HG02763 (cell line): ENCODE data around the gene USP15.

Source experiments
- ATAC-seq: cut with Tn5 transposase; IDR thresholded peaks from one replicate; pipeline ENCODE4 v1.9.1; 2021; ENCODE audit warnings: mild to moderate bottlenecking, moderate library complexity; ENCODE audit not compliant: unreplicated experiment

Gene USP15

DNA sequence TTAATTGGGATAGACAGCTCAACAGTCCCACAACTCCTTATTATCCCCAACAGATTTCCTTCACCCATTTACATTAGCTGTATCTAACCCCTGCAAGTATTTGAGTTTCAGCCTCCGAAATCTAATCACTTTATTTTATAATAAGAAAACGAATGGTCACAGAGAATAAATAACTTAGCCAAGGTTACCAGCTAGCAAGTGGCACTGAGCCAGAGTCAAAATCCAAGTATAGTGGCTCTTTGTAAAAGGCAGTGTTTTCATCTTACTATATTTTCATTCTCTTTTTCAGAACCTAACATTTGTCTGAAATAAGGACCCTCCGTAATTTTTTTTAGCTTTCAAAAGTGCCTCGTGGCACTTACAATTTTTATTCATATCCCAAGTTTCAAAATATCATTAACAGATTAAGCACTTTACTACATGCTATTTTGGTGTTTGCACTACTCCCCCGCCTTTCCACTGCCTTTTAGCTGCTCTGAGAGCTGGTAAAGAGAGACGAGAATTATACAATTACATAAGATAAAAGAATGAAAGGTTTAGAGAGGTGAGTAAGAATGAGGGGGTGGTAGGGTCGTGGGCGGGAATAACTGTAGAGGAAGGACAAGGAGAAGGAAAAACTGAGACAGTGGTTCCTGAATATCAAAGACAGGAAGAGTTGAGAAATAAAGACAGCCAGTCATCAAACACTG lies 3.7 kb upstream of the USP15 start:
- no peak for ATAC-seq

DNA sequence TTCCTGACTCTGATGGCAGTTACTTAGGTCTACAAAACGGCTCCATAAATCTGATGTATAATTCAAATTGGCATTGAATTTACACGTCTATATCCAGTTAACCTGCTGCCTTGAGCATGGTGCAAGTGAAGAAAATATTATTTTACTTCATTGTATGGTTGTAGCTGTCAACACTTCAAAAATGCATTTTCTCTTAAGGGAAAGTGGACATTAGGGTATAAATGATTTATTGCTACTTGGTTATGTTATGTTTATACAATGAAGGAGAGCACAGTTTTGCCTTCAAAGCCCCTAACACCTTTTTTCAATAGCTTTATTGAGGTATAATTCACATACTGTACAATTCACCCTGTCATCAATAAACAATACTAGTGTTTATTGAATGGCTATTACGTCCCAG lies 2.0 kb upstream of the USP15 start:
- no peak for ATAC-seq

DNA sequence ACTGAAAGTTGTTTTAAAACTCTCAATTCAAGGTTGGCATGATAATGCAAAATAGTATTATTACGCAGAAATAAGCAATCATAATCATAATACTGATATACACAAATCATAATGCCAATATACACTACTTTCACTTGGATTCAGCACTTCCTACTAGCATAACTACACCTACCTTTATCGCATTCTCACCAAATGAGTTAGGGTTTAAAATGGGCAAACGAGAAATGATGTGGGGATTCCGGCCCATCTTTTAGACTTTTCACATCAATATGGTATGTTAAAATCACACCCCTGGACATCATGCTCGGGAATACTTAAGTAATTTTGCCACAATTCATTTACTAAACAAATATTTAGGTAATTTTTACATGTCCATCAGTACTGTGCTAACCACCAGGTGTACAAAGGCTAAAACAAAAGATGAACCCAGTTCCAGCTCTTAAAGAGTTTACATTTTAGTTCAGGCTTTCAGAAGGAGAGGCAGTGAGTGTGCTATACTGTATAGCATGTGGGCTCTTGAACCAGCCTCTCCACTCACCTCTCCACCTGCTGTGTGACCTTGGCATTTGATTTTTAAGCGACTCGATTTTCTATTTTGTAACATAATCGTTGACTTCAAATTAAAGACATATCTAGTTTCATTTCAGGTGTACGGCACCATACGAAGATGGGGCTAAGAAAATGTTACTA lies 1.1 kb upstream of the USP15 start:
- ATAC-seq: no peak

DNA sequence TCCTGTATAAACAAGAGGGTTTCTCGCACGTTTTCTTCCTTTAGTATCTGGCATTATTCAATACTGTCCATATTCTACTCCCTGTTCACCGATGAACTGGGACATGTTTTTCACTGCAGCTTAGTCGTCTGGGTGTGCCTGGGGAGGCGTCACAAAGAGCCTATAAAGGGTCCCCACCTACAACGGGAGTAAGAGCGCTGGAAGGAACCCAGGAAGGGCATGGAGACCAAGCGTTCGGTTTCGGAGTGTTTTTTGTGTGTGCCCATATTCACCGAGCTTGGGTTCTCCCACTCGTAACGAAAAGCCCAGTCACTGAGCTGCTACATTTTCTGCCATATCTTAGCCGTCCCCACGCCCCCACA lies 592 bp upstream of the USP15 start:
- peak; percentile 10 for ATAC-seq

DNA sequence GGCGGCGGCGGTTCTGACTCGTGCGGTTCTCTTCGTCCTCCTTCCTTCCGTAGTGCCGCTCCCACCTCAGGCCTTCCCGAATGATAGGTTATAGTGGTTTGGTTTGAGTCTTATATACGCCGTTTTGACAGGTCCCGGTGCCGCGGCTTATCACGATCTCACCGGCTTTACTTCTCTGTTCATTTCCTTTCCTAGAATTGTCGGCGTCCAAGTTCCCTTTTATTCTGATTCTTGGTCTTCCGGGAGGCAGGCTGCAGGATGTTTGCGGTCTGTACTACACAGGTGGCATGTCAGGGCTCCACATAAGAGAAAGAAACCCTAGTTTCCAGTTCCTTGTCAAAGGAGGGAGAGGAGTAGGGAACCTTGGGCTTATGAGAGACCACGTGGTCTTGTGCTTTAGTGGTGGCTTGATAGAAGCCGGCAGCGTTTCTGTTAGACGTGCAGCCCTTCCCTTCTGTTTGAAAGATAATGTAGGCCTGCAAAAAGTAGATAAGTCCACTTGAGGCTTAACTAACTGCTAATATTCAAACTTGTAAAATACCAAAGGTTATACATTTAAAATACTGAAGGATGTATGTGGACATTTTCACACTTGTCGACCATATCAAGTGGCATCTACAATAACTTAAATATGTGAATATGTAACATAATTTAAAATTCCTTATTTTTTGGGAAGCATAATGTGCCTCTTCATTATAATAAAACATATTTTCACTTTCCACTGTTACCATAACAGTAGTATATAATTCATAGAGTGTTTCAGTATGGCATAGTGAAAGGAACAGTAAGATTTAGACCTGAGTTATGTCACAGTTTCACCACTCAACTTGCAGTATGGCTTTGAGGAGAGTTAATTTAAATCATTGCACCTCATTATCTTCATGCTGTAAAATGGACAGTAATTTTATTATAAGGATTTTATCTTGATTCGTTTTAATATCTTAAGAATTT lies 804 bp downstream of the USP15 start:
- peak; percentile 46 for ATAC-seq

DNA sequence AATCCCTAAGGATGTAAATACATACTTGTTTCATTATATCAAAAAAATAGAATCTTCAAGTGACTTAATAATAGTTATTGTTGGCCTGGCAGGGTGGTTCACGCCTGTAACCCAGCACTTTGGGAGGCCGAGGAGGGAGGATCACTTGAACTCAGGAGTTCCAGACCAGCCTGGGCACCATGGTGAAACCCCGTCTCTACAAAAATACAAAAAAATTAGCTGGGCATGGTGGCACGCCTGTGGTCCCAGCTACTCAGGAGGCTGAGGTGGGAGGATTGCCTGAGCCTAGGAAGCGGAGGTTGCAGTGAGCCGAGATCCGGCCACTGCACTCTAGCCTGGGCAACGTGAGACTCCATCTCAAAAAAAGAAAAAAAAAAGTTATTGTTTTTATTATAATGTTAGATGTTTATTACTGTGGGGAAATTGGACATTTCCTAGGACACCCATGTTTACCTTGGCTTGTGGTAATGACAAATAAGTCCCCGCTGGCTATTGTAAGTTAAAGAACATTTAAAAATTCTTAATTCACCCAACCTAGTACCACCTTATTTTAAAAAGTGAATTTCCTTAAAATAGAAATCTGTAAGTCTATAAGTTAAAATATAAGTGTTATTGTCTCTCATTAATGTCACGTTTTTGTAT lies 1.8 kb downstream of the USP15 start:
- no peak for ATAC-seq

DNA sequence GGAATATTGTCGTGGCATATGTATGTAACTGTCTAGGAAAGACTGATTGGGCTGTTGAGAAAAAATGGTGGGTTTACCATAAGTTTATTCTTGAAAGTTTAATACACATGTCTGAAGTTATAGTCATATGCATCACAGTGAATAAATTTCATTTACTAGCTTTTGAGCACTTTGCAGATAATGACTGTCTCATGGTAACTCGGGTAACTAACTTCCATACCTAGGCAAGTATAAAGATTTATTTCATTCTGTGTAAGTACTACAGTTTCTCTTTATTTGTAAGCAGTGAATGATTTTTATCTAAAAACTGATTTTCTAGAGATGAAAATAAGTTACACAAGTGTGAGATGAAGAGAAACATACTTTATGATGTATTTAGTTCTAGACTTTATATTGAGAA lies 3.0 kb downstream of the USP15 start:
- ATAC-seq: no peak

DNA sequence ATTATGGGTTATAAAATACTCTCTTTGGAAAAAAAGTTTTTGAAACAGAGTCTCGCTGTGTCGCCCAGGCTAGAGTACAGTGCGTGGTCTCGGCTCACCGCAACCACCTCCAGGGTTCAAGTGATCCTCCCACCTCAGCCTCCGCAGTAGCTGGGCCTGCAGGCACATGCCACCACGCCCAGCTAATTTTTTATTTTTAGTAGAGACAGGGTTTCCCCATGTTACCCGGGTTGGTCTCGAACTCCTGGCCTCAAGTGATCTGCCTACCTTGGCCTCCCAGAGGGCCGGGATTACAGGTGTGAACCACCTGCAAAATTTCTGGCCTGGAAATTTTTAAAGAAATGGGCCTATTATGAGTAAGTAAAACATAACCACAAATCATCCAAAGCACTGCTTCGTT lies 3.8 kb downstream of the USP15 start:
- ATAC-seq: no peak

DNA sequence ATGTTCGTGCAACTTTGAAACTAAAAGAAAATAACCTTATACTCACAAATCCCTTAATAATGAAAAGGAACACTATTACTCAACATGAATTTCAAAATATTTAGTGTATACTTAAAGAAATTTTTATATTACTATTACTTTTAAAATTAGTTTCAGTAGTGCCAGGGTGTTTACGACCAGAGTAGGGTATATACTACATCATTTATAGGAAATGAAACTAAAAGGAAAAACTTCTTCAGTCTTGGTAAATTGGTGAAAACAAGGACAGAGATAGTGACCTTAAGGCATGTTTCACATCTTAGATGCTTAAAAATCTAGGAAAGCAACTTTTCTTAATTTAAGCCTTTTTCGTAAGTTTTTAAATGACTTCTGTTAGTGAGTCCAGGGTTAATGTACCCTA lies 4.5 kb downstream of the USP15 start:
- ATAC-seq: no peak

DNA sequence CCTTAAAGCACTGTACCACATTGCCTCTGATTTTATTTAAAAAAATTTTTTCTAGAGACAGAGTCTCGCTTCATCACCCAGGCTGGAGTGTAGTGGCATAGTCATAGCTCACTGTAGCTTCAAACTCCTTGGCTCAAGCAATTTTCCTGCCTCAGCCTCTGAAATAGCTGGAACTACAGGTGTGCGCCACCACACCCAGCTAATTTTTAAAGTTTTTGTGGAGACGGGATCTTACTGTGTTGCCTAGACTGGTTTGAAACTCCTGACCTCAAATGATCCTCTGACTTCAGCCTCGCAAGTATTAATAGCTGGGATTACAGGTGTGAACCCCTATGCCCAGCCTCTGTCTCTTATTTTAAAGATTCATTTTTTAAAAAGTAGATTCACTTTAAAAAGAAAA lies 5.3 kb downstream of the USP15 start:
- ATAC-seq: no peak

DNA sequence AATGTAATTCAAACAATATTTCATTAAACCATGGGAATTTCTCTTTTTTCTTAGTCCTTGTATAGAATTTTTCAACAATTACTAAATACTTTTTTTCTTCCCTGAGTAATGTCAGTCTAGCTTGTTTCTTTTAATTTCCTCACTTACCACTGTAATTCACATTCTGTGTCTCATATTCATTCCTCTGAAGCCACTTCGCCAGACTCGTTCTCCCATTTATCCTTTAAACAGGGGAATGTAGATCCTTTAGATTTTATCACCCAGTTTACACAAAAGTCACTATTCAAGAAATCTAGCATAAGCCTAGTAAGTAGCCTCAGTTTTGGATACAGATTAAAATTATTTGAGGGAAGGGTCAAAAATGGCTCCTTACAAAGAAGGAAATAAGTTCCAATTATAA lies 6.8 kb downstream of the USP15 start:
- no peak for ATAC-seq

DNA sequence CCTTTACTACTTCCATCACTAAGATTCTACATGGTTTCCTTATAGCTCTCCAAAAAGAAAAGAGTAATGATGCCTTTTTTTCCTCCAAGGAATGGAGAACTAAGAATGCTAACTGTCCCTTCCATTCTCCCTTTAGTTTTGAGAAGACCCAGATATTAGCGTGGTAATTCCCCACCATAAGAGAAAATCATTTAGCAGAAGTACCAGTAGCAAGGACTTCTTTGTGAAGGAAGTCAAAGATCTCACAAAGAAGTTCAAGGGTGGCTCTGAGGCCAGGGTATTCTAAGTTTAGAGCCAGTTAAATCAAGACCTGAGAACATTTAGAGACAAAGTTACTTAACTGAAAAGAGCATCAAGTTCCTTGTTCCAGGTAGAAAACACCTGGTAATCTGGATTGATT lies 7.3 kb downstream of the USP15 start:
- no peak for ATAC-seq

DNA sequence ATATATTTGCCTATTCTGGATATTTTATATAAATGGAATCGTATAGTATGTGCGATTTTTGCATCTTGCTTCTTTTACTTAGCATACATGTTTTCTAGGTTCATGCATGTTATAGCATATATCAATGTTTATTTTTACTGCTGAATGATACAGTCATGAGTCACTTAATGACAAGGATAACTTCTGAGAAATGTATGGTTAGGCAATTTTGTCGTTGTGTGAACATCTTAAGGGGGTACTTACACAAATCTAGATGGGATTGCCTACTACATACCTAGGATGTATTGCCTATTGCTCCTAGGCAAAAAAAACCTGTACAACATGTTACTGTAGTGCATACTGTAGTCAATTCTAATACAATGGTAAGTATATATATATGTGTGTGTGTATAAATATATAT lies 8.8 kb downstream of the USP15 start:
- ATAC-seq: no peak

DNA sequence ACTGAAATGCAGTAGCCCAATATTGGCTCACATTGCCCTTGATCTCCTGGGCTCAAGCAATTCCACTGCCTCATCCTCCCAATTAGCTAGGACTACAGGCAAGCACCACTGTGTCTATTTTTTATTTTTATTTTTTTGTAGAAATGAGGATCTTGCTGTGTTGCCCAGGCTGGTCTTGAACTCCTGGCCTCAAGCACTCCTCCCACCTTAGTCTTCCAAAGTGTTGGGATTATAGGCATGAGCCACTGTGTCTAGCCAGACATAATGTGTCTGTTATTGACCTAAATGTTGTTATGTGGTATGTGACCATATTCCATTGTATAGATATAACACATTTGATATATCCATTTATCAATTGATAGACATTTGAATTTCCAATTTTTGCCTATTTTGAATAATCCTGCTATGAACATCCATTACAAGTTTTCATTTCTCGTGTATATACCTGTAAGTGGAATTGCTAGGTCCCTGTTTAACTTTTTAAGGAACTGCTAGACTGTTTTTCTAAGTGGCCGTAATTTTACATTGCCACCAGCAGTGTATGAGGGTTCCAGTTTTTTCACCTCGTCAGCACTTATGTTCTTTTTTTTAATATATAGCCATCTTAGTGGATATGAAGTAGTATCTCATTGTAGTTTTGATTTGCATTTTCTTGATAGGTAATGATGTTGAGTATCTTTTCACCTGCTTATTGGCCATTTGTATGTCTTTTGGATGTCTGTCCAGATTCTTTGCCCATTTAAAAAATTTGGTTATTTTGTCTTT lies 9.4 kb downstream of the USP15 start:
- ATAC-seq: no peak

DNA sequence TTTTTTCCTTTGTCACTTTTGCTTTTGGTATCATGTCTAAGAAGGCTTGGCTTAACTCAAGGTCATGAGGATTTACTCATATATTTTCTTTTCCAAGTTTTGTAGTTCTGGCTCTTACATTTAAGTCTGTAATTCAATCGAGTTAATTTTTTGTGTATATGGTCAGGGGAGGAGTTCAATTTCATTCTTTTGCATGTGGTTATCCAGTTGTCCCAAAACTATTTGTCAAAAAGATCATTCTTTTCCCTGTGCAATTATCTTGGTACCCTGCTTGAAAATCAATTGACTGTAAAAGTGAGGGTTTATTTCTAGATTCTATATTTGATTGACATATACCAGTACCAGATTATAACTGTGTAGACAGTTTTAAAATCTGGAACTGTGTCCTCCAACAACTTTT lies 10.2 kb downstream of the USP15 start:
- no peak for ATAC-seq

DNA sequence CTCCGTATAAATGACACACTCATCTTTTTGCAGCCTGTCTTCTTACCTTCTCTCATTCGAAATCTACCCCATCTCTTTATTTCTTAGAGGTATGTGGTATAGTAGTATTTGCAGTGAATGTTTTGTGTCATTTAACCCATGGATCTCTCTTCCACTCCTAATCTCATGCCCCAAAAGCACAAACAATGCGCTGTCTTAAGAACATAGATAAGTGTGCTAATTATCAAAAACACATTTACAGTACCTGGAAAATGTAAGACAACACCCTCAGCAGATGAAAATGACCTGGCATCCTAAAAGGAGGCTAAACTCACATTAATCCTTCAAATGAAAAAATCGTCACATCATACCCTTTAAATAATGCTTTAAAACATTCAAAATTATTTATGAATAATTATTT lies 10.7 kb downstream of the USP15 start:
- ATAC-seq: no peak

DNA sequence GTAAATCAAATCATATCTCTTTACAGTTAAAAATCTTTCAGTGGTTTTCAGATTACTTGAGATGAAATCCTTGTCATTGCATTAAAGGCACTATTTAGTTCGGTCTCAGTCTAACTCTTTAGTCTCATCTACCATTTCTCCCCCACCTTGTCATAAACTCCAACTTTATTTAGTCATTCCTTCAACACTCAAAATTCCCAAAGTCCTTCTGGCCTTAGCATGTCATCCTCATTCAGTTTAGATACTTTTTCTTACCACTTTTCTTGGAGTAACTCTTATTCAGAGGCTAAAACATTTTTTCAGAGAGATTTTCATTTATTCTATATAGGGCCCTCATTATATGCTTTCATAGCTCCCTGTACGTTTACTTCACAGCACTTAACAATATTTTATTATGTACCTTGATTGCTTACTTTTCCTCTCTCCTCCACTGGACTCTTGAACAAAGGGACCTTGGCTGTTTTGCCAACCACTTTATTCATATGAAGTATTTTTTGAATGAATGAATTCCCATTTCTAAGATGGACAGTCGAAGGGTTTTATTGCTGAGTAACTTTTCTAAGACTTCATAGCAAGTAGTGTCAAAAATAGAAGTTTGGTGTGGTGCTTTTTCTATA lies 12.8 kb downstream of the USP15 start:
- ATAC-seq: no peak

DNA sequence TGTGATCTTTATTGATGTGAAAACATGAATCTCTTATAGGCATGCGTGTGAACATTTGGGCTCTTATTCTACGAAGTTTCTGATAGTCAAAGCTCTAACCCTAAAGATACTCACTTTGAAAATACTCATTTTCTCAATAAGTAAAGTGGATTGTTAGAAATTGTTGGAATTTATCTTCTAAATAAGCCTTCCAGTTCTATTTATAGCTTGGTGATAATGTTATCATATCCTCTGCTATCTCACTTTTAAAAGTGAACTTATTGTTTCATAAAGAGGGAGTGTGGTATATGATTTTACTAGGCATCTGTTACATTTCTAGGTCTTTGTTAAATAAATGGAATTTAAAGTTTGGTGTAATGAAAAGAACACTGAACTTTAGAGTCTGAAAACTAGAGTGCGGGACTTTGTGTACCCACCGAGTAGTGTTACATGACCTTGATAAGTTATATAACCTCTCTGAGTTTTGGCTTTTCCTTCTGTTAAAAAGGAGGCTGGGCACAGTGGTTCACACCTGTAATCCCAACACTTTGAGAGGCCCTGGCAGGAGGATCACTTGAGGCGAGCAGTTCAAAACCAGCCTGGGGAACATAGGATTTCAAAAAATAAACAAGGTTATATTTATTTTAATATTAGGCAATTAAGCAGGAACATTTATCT lies 13.6 kb downstream of the USP15 start:
- ATAC-seq: no peak

DNA sequence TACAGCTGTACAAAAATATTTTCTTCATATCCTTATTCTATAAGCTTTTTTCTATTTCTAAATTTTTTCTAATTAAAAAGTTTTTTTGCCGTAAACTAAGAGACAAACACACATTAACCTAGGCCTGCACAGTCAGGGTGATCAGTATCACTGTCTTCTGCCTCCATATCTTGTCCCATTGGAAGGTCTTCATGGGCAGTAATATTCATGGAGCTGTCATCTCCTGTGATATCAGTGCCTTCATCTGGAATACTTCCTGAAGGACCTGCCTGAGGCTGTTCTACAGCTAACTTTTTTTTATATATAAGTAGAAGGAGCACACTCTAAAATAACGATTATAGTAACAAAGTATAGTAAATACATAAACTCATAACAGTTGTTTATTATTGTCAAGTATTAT lies 17.8 kb downstream of the USP15 start:
- no peak for ATAC-seq

DNA sequence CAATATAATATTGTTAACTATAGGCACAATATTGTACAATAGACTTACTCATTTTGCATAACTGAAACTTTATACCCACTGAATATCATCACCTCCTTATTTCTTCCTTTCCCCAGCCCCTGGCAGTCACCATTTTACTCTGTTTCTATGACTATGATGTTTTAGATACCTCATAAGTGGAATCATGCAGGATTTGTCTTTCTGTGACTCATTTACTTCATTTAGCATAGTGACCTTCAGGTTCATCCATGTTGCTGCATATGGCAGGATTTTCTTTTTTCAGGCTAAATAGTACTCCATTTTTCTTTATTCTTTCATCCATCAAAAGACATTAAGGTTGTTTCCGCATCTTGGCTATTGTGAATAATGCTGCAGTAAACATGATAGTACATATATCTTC lies 18.9 kb downstream of the USP15 start:
- ATAC-seq: no peak
